ENCODE results near the gene ANKFN1. TPM values are rescaled to one million over a fixed set of nuclear protein-coding genes. Genes with fewer than 3 reads are reported as not detected.
A peak's percentile ranks its signal among the peaks of the same experiment; 100 is the strongest.

The ANKFN1 gene
- total RNA-seq, 3 donors from 2014 or later: 4.1 to 12.8 (median 5.6) TPM

- Histone ChIP-seq H3K27ac (no peak overlapping the region), H3K27me3 (no peaks in the 10 kb centered on the region), H3K36me3 (no peaks in the 10 kb centered on the region), H3K4me1 (no peaks in the 10 kb centered on the region), H3K9me3 (peaks cover 0 to 9% of the 10 kb centered on the region in 2 donors), H3K4me3 (no peak overlapping the region)
- TF ChIP-seq POLR2A (IDR thresholded peaks at IDR 0.05) (no peak), CTCF (IDR thresholded peaks at IDR 0.05) (no peak), POLR2AphosphoS5 (IDR thresholded peaks at IDR 0.05) (no peak)
- intact Hi-C loops (cut with DNase I; ENCODE audit: low total_unique reads): no loop called here
- DNase-seq (ENCODE audit: low spot score in 2 of 2): no peak
Measured at GRCh38 chr17:56475116-56475515, 321.8 kb downstream of the ANKFN1 start.

GRCh38 chr17:56478836-56479447 lies 325.7 kb downstream of the ANKFN1 start:
- Histone ChIP-seq H3K9me3 (no peaks in the 10 kb centered on the region), H3K36me3 (no peaks in the 10 kb centered on the region), H3K4me1 (no peaks in the 10 kb centered on the region), H3K4me3 (no peak overlapping the region), H3K27me3 (no peaks in the 10 kb centered on the region), H3K27ac (no peak overlapping the region)
- TF ChIP-seq CTCF (IDR thresholded peaks at IDR 0.05) (peak in 1 of 3 donors; percentile 12), POLR2AphosphoS5 (IDR thresholded peaks at IDR 0.05) (no peak)
- no peak for DNase-seq (ENCODE audit: low spot score in 2 of 2)
- intact Hi-C loops (cut with DNase I; ENCODE audit: low total_unique reads): no loop called here

GRCh38 chr17:56480501-56480900 lies 327.2 kb downstream of the ANKFN1 start:
- H3K27ac ChIP-seq: no peak overlapping the region
- H3K36me3 ChIP-seq: no peaks in the 10 kb centered on the region
- H3K4me3 ChIP-seq: no peak overlapping the region
- H3K4me1 ChIP-seq: no peaks in the 10 kb centered on the region
- no peak for TF ChIP-seq CTCF (IDR thresholded peaks at IDR 0.05)
- TF ChIP-seq POLR2A (IDR thresholded peaks at IDR 0.05): no peak
- no peak for TF ChIP-seq POLR2AphosphoS5 (IDR thresholded peaks at IDR 0.05)
- no peaks in the 10 kb centered on the region for H3K9me3 ChIP-seq
- no peaks in the 10 kb centered on the region for H3K27me3 ChIP-seq
- DNase-seq (ENCODE audit: low spot score in 2 of 2): no peak
- intact Hi-C loops (cut with DNase I; ENCODE audit: low total_unique reads): no loop called here

GRCh38 chr17:56481659-56482058 lies 328.4 kb downstream of the ANKFN1 start:
- intact Hi-C loops (cut with DNase I; ENCODE audit: low total_unique reads): no loop called here
- no peak for DNase-seq (ENCODE audit: low spot score in 2 of 2)
- Histone ChIP-seq H3K27ac (no peak overlapping the region), H3K4me3 (no peak overlapping the region), H3K9me3 (no peaks in the 10 kb centered on the region), H3K36me3 (no peaks in the 10 kb centered on the region), H3K27me3 (no peaks in the 10 kb centered on the region), H3K4me1 (no peaks in the 10 kb centered on the region)
- TF ChIP-seq POLR2A (IDR thresholded peaks at IDR 0.05) (no peak), POLR2AphosphoS5 (IDR thresholded peaks at IDR 0.05) (no peak), CTCF (IDR thresholded peaks at IDR 0.05) (no peak)

- no peak overlapping the region for H3K27ac ChIP-seq
- H3K9me3 ChIP-seq: no peaks in the 10 kb centered on the region
- no peak overlapping the region for H3K4me3 ChIP-seq
- no peak for DNase-seq (ENCODE audit: low spot score in 2 of 2)
- H3K36me3 ChIP-seq: no peaks in the 10 kb centered on the region
- H3K4me1 ChIP-seq: no peaks in the 10 kb centered on the region
- intact Hi-C loops (cut with DNase I; ENCODE audit: low total_unique reads): no loop called here
- H3K27me3 ChIP-seq: no peaks in the 10 kb centered on the region
- TF ChIP-seq POLR2A (IDR thresholded peaks at IDR 0.05) (no peak), CTCF (IDR thresholded peaks at IDR 0.05) (no peak), POLR2AphosphoS5 (IDR thresholded peaks at IDR 0.05) (no peak)
Measured at GRCh38 chr17:56482229-56482628, 329.0 kb downstream of the ANKFN1 start.

Data from breast epithelium (tissue), 4 donors.